HG02981 (cell line): ENCODE measurements around the gene PIK3R5.
A peak's percentile ranks its signal among the peaks of the same experiment; 100 is the strongest.
"Not testable (repeated sequence)": the region's sequence is repeated elsewhere in the genome, so short reads cannot be mapped to it uniquely, and the experiment has no call there.

Experiments
- ATAC-seq: cut with Tn5 transposase; IDR thresholded peaks from one replicate; pipeline ENCODE4 v1.9.1; 2021; ENCODE audit warnings: mild to moderate bottlenecking, moderate library complexity; ENCODE audit not compliant: unreplicated experiment

The PIK3R5 gene

GRCh38 chr17:8965394-8966168 is at the start of gene PIK3R5:
PIK3R5 (minus strand) TSS chr17:8965707; CDS start chr17:8911494, 54,213 bp downstream.
- ATAC-seq = peak; percentile 61

- no peak for ATAC-seq
These were observed 45.5 kb upstream of the PIK3R5 start for GRCh38 chr17:9011001-9011400.

GRCh38 chr17:9009737-9010136 is 44.2 kb upstream of the PIK3R5 start:
- no peak for ATAC-seq

GRCh38 chr17:9009096-9009495 is 43.6 kb upstream of the PIK3R5 start:
- no peak for ATAC-seq

GRCh38 chr17:9007052-9007714 is 41.7 kb upstream of the PIK3R5 start:
- no peak for ATAC-seq

GRCh38 chr17:9006175-9006767 is 40.8 kb upstream of the PIK3R5 start:
- no peak for ATAC-seq

- no peak for ATAC-seq
These were observed 39.4 kb upstream of the PIK3R5 start for GRCh38 chr17:9004961-9005285.

- ATAC-seq = no peak
These were observed 38.8 kb upstream of the PIK3R5 start for GRCh38 chr17:9004132-9004960.

GRCh38 chr17:9003355-9004131 is 38.0 kb upstream of the PIK3R5 start:
- no peak for ATAC-seq

GRCh38 chr17:9002606-9003354 is 37.3 kb upstream of the PIK3R5 start:
- no peak for ATAC-seq

GRCh38 chr17:9002227-9002605 is 36.7 kb upstream of the PIK3R5 start:
- no peak for ATAC-seq

- no peak for ATAC-seq
These were observed 36.1 kb upstream of the PIK3R5 start for GRCh38 chr17:9001559-9001958.

GRCh38 chr17:8997994-8998628 is 32.6 kb upstream of the PIK3R5 start:
- ATAC-seq = no peak

GRCh38 chr17:8995711-8996110 is 30.2 kb upstream of the PIK3R5 start:
- no peak for ATAC-seq

- ATAC-seq = no peak
These were observed 28.8 kb upstream of the PIK3R5 start for GRCh38 chr17:8994319-8994718.

GRCh38 chr17:8991514-8992285 is 26.2 kb upstream of the PIK3R5 start:
- no peak for ATAC-seq

- ATAC-seq = not testable (repeated sequence)
These were observed 22.9 kb upstream of the PIK3R5 start for GRCh38 chr17:8988263-8988935.

GRCh38 chr17:8986295-8986694 is 20.8 kb upstream of the PIK3R5 start:
- no peak for ATAC-seq
